Activated CD4-positive, alpha-beta memory T cell treated with anti-CD3 and anti-CD28 coated beads, Interleukin-2, amount 10 ng/mL, durations not matched to agents 7 days and 5 days (primary cell): ENCODE results near the gene IPO11. TPM values are rescaled to one million over a fixed set of nuclear protein-coding genes. Genes with fewer than 3 reads are reported as not detected.

ENCODE experiments used
- CTCF ChIA-PET: fragments of 350-600 bp; sonication (Branson Sonifier 250); formaldehyde crosslinking; loops from one replicate; lab custom pipeline; 2021; ENCODE audit warnings: antibody characterized with exemption, inconsistent platforms; lab: Charles Lee
- POLR2A ChIA-PET: fragments of 350-600 bp; sonication (Branson Sonifier 250); formaldehyde crosslinking; loops from one replicate; lab custom pipeline; 2021; ENCODE audit warnings: antibody characterized with exemption; lab: Charles Lee
- DNase-seq: peaks from one replicate; pipeline ENCODE4 v3.0.0-alpha.2; 2020
- H3K27ac Mint-ChIP-seq: one replicate; pipeline ENCODE4 v1.8.0; 2021; ENCODE audit warnings: mild to moderate bottlenecking, mixed read lengths
- H3K27me3 Mint-ChIP-seq: one replicate; pipeline ENCODE4 v1.8.0; 2021; ENCODE audit warnings: mixed read lengths
- H3K36me3 Mint-ChIP-seq: one replicate; pipeline ENCODE4 v1.8.0; 2021; ENCODE audit warnings: low read depth, mixed read lengths
- H3K4me1 Mint-ChIP-seq: one replicate; pipeline ENCODE4 v1.8.0; 2021; ENCODE audit warnings: mixed read lengths
- H3K4me3 Mint-ChIP-seq: one replicate; pipeline ENCODE4 v1.8.0; 2021; ENCODE audit warnings: mild to moderate bottlenecking, mixed read lengths
- H3K9me3 Mint-ChIP-seq: one replicate; pipeline ENCODE4 v1.8.0; 2021; ENCODE audit warnings: mixed read lengths
- total RNA-seq, 2 experiments: library from RNA; stranded (reverse); gene quantifications; one replicate each; pipeline ENCODE4 v1.2.3, GENCODE V29; 2021

The IPO11 gene
- total RNA-seq: 10 to 100 TPM; 23.8 to 23.9 TPM

DNA sequence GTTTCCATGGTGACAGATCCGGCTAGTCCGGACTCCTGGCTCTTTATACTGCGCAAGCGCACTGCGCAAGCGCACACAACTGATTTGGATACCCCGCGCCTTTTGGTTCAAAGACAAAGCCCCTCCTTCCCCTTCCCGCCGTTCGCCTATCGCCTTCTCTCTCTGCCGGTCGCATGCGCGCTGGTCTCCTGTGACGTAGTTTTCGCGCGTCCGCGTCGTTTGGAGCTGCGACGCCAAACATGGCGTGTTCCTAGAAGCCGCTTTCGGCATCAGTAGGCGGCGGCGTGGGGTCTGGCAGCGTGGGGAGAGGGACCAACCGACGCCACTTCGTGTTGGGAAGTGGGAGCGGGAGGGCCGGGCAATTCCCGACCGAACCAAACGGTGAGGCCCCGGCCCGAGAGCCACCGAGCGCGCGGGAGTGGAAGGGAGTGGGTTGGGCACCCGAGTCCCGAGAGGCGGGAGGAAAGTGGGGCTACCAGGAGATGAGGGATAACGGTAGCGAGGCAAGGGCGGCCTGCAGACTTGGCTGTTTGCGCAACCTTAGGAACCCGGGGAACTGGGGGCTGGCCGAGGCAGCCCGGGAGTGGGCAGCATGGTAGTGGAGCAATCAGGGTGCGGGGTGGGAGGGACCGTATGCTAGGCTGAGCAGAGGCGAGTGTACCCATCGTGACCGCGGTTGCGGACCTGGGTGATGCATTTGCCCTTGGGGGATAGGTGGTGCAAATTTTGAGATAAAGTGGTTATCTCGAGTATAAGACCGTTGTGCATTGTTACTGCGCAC, at the start of gene IPO11:
Gene IPO11 (plus strand): TSS at position 215 of the 781 bp plus-strand sequence. CDS start 24,517 bp downstream, outside the sequence.
- peak within 1 kb of the TSS; percentile 83 for H3K4me3 Mint-ChIP-seq
- H3K36me3 Mint-ChIP-seq: peaks cover 3% of the 10 kb centered on the region
- ChIA-PET POLR2A (interaction anchor here (0.7 to 5.1 kb wide), 11 partner anchors 9 to 128 kb away, joined by 3 to 92 read pairs (median 4); partner anchors contain the start of genes DIMT1 and KIF2A), CTCF (interaction anchor here (0.8 to 2.9 kb wide), 3 partner anchors 9 to 189 kb away, joined by 3 to 25 read pairs (median 13); partner anchors contain the start of gene DIMT1)
- H3K9me3 Mint-ChIP-seq: no peaks in the 10 kb centered on the region
- peak within 1 kb of the TSS; percentile 78 for H3K27ac Mint-ChIP-seq
- peak; percentile 99 for DNase-seq
- no peaks in the 10 kb centered on the region for H3K27me3 Mint-ChIP-seq
- peaks cover 29% of the 10 kb centered on the region for H3K4me1 Mint-ChIP-seq

GRCh38 chr5:62369039-62369438, 43.5 kb upstream of the IPO11 start:
- H3K27ac Mint-ChIP-seq: no peak overlapping the region
- H3K4me3 Mint-ChIP-seq: no peak overlapping the region
- ChIA-PET POLR2A (interaction anchor here (1.0 kb wide), 1 partner anchor 12 kb away, joined by 3 read pairs; no protein-coding TSS in a partner anchor), CTCF (interaction anchor here (0.9 kb wide), 1 partner anchor 97 kb away, joined by 3 read pairs; no protein-coding TSS in a partner anchor)
- H3K27me3 Mint-ChIP-seq: no peaks in the 10 kb centered on the region
- no peak for DNase-seq
- peaks cover 4% of the 10 kb centered on the region for H3K4me1 Mint-ChIP-seq
- no peaks in the 10 kb centered on the region for H3K9me3 Mint-ChIP-seq
- H3K36me3 Mint-ChIP-seq: peaks cover 65% of the 10 kb centered on the region

DNA sequence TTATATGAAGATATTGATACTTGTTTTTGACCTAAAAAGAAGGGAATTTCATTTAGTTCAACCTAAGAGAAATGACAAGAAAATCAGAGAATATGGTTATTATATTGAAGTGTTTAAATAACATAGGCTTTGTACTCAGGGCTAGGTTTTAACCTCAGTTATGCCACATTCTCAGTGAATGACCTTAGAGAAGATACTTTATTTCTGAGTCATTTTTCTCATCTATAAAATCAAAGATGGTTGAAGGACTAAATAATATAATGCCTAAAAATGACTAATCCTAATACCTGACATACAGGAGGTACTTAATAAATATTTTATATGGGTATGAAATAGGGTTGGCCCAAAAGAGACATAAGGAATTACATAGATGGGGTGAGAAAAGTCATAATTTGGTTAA, 41.2 kb upstream of the IPO11 start:
- H3K4me3 Mint-ChIP-seq: no peak overlapping the region
- H3K27me3 Mint-ChIP-seq: no peaks in the 10 kb centered on the region
- no peak for DNase-seq
- peaks cover 59% of the 10 kb centered on the region for H3K36me3 Mint-ChIP-seq
- no peaks in the 10 kb centered on the region for H3K9me3 Mint-ChIP-seq
- ChIA-PET CTCF (no interaction called here), POLR2A (no interaction called here)
- H3K4me1 Mint-ChIP-seq: peaks cover 6% of the 10 kb centered on the region
- H3K27ac Mint-ChIP-seq: no peak overlapping the region

DNA sequence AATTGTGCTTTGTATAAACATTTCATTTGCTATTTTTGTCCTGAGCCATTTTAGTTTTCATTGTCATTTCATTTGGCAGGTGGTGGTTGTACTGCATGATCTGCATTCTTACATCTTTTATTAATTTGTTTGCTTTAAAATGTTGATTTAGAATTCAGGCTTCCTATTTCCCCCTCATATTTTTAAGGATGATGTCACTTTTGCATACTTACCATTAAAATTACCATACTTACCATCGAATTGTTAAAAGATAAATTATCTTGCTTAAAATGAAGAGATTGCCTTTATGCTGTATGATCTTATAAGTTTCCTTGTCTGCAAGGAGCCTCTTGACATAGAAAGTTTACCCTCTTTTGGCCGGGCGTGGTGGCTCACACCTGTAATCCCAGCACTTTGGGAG, 40.0 kb upstream of the IPO11 start:
- Mint-ChIP-seq H3K36me3 (peaks cover 56% of the 10 kb centered on the region), H3K4me1 (peaks cover 6% of the 10 kb centered on the region), H3K27ac (no peak overlapping the region), H3K4me3 (no peak overlapping the region), H3K27me3 (no peaks in the 10 kb centered on the region), H3K9me3 (no peaks in the 10 kb centered on the region)
- POLR2A ChIA-PET: no interaction called here
- CTCF ChIA-PET: no interaction called here
- DNase-seq: no peak

DNA sequence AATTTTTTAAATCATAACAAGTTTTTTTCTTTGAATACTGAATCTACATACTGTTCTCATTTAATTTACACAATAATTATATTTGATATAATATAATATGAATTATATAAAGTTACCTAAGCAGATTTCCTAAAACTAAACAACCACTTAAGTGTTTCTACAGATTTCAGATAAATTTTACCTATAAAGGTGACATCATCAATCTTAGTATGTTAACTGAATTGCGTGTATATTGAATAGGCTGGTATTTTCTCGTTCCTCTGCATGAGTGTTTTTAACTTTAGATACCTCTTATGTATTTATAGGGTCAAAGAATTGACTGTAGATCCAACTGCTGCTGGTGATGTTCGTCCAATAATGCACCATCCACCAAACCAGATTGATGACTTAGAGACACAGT, 39.2 kb upstream of the IPO11 start:
- Mint-ChIP-seq H3K4me3 (no peak overlapping the region), H3K9me3 (no peaks in the 10 kb centered on the region), H3K27ac (no peak overlapping the region), H3K36me3 (peaks cover 64% of the 10 kb centered on the region), H3K27me3 (no peaks in the 10 kb centered on the region), H3K4me1 (peaks cover 6% of the 10 kb centered on the region)
- no peak for DNase-seq
- POLR2A ChIA-PET: no interaction called here
- CTCF ChIA-PET: no interaction called here

GRCh38 chr5:62374090-62374489, 38.5 kb upstream of the IPO11 start:
- H3K27me3 Mint-ChIP-seq: no peaks in the 10 kb centered on the region
- H3K9me3 Mint-ChIP-seq: no peaks in the 10 kb centered on the region
- H3K27ac Mint-ChIP-seq: no peak overlapping the region
- POLR2A ChIA-PET: no interaction called here
- H3K36me3 Mint-ChIP-seq: peaks cover 68% of the 10 kb centered on the region
- H3K4me1 Mint-ChIP-seq: peaks cover 6% of the 10 kb centered on the region
- CTCF ChIA-PET: no interaction called here
- DNase-seq: no peak
- H3K4me3 Mint-ChIP-seq: no peak overlapping the region

GRCh38 chr5:62375627-62376026, 36.9 kb upstream of the IPO11 start:
- CTCF ChIA-PET: no interaction called here
- Mint-ChIP-seq H3K27ac (peak overlapping the region; percentile 33), H3K36me3 (peaks cover 69% of the 10 kb centered on the region), H3K4me1 (peaks cover 3% of the 10 kb centered on the region), H3K9me3 (no peaks in the 10 kb centered on the region), H3K27me3 (no peaks in the 10 kb centered on the region), H3K4me3 (no peak overlapping the region)
- DNase-seq: no peak
- POLR2A ChIA-PET: no interaction called here

DNA sequence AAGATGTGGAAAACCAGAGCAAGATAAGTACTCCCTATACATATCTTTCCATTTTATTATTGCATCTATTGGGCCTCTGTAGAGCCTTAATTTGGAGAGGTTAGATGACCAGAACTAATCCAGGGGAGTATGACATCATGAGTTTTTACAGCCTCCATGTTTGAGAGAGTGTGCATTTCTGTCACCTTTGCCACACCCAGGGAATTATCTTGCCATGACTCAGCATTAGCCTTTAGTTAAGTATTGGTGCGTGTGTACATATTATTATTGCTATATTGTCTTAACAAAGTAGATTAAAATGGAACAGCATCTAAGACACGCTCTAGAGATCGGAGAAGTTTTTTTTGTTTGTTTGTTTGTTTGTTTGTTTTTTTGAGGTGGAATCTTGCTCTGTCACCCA, 36.5 kb upstream of the IPO11 start:
- Mint-ChIP-seq H3K27me3 (no peaks in the 10 kb centered on the region), H3K9me3 (no peaks in the 10 kb centered on the region), H3K36me3 (peaks cover 69% of the 10 kb centered on the region), H3K27ac (peak overlapping the region; percentile 33), H3K4me3 (no peak overlapping the region), H3K4me1 (peaks cover 2% of the 10 kb centered on the region)
- ChIA-PET POLR2A (no interaction called here), CTCF (interaction anchor here (0.8 kb wide), 1 partner anchor 151 kb away, joined by 3 read pairs; no protein-coding TSS in a partner anchor)
- DNase-seq: no peak

- Mint-ChIP-seq H3K4me1 (peaks cover 1% of the 10 kb centered on the region), H3K27ac (no peak overlapping the region), H3K36me3 (peaks cover 71% of the 10 kb centered on the region), H3K27me3 (no peaks in the 10 kb centered on the region), H3K9me3 (no peaks in the 10 kb centered on the region), H3K4me3 (no peak overlapping the region)
- POLR2A ChIA-PET: interaction anchor here (1.2 to 2.1 kb wide), 2 partner anchors 18 to 23 kb away, joined by 4 to 8 read pairs; partner anchors contain the start of gene DIMT1
- CTCF ChIA-PET: no interaction called here
- no peak for DNase-seq
Measured at GRCh38 chr5:62385131-62385530, 27.4 kb upstream of the IPO11 start.

DNA sequence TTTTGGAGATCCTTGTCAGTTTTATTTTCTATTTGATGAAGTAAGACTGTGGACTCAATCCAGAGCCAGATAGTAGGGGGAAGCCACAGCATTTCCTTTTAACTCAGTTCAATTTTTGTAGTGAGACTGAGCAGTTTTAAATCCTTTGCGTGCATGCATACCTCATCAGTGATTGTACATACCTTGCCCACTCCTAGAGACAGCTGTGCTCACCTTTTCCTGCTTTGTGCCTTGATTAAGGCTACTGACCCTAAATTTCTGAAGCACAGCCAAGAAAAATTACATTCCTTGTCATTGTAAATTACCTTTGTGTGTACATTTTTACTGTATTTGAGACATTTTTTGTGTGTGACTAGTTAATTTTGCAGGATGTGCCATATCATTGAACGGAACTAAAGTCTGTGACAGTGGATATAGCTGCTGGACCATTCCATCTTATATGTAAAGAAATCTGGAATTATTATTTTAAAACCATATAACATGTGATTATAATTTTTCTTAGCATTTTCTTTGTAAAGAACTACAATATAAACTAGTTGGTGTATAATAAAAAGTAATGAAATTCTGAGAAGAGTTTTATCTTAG, 26.7 kb upstream of the IPO11 start:
- no peak overlapping the region for H3K4me3 Mint-ChIP-seq
- no peaks in the 10 kb centered on the region for H3K9me3 Mint-ChIP-seq
- ChIA-PET POLR2A (interaction anchor here (2.1 kb wide), 1 partner anchor 18 kb away, joined by 8 read pairs; the partner anchor contains the start of gene DIMT1), CTCF (no interaction called here)
- no peaks in the 10 kb centered on the region for H3K27me3 Mint-ChIP-seq
- peaks cover 1% of the 10 kb centered on the region for H3K4me1 Mint-ChIP-seq
- no peak for DNase-seq
- peaks cover 71% of the 10 kb centered on the region for H3K36me3 Mint-ChIP-seq
- no peak overlapping the region for H3K27ac Mint-ChIP-seq

- H3K27me3 Mint-ChIP-seq: no peaks in the 10 kb centered on the region
- peak overlapping the region; percentile 6 for H3K27ac Mint-ChIP-seq
- no peaks in the 10 kb centered on the region for H3K9me3 Mint-ChIP-seq
- ChIA-PET POLR2A (interaction anchor here (0.9 to 4.3 kb wide), 3 partner anchors 17 to 163 kb away, joined by 3 to 42 read pairs (median 3); partner anchors contain the start of gene DIMT1), CTCF (interaction anchor here (1.0 to 1.9 kb wide), 2 partner anchors 46 to 163 kb away, joined by 3 to 9 read pairs; no protein-coding TSS in a partner anchor)
- peaks cover 66% of the 10 kb centered on the region for H3K36me3 Mint-ChIP-seq
- no peak for DNase-seq
- peaks cover 6% of the 10 kb centered on the region for H3K4me1 Mint-ChIP-seq
- no peak overlapping the region for H3K4me3 Mint-ChIP-seq
Measured at GRCh38 chr5:62386824-62387223, 25.7 kb upstream of the IPO11 start.

GRCh38 chr5:62395210-62395950, 17.2 kb upstream of the IPO11 start:
- Mint-ChIP-seq H3K36me3 (peaks cover 68% of the 10 kb centered on the region), H3K27ac (peak overlapping the region; percentile 10), H3K9me3 (no peaks in the 10 kb centered on the region), H3K4me1 (peaks cover 35% of the 10 kb centered on the region), H3K27me3 (no peaks in the 10 kb centered on the region), H3K4me3 (no peak overlapping the region)
- CTCF ChIA-PET: interaction anchor here (0.6 to 1.6 kb wide), 2 partner anchors 14 to 100 kb away, joined by 3 read pairs; no protein-coding TSS in a partner anchor
- no peak for DNase-seq
- POLR2A ChIA-PET: interaction anchor here (1.2 to 2.3 kb wide), 5 partner anchors 8 to 43 kb away, joined by 3 to 23 read pairs (median 4); partner anchors contain the start of genes DIMT1 and IPO11
